ENCODE measurements around the gene PGM2L1.

DNA sequence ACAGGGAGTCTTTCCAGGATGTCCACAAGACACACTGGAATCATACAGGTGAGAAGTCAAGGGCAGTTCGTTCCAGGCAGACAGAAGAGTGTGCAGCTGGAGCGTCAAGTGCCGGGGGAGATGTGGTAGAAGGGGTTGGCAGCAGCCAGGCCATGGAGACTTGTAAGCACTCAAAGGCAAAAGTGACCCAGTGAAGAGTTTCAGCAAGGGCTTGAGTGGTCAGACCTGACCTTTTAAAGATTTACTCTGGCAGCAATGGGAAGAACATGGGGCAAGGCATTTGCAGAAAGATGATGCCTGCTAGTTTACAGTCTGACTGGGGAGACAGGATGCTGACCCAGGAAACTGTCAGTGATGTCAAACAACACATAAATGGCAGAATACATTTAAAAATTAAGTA, 115.8 kb downstream of the PGM2L1 start:
- TF ChIP-seq, protein P1, sequence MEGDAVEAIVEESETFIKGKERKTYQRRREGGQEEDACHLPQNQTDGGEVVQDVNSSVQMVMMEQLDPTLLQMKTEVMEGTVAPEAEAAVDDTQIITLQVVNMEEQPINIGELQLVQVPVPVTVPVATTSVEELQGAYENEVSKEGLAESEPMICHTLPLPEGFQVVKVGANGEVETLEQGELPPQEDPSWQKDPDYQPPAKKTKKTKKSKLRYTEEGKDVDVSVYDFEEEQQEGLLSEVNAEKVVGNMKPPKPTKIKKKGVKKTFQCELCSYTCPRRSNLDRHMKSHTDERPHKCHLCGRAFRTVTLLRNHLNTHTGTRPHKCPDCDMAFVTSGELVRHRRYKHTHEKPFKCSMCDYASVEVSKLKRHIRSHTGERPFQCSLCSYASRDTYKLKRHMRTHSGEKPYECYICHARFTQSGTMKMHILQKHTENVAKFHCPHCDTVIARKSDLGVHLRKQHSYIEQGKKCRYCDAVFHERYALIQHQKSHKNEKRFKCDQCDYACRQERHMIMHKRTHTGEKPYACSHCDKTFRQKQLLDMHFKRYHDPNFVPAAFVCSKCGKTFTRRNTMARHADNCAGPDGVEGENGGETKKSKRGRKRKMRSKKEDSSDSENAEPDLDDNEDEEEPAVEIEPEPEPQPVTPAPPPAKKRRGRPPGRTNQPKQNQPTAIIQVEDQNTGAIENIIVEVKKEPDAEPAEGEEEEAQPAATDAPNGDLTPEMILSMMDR (IDR thresholded peaks at IDR 0.05), result no peak
- TF ChIP-seq POLR2A (IDR thresholded peaks at IDR 0.05), result no peak

Measured in lower leg skin (tissue), 3 donors.